HG02840 (cell line): Measurements from ENCODE around the gene ADCY10.

Source experiments
- ATAC-seq: cut with Tn5 transposase; IDR thresholded peaks from one replicate; pipeline ENCODE4 v1.9.1; 2021; ENCODE audit warnings: mild to moderate bottlenecking, moderate library complexity, moderate number of reproducible peaks; ENCODE audit not compliant: unreplicated experiment, low FRiP score

ADCY10 gene

GRCh38 chr1:167927046-167927754 lies 13.3 kb upstream of the ADCY10 start:
- no peak for ATAC-seq

DNA sequence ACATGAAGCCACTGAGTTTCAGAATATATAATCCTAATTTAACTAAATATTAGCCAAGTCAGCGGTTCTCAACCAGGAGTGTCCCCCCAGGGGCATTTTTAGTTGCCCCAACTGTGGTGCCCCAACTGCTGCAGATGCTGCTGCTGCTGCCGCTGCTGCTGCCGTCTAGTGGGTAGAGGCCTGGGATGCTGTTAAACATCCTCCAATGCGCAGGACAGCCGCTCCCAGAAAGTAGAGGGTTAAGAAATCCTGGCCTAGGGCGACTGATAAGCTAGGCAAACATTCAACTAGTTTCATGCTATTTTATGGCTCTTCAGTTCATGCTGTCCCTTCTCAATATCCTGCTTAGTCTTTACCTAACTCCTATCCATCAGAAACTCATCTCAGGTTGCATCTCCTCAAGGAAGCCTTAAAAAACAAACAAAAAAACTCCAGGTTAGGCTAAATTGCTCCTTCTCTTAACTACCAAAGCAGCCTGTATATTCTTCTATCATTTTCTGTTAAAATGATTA lies 12.6 kb upstream of the ADCY10 start:
- ATAC-seq = no peak

DNA sequence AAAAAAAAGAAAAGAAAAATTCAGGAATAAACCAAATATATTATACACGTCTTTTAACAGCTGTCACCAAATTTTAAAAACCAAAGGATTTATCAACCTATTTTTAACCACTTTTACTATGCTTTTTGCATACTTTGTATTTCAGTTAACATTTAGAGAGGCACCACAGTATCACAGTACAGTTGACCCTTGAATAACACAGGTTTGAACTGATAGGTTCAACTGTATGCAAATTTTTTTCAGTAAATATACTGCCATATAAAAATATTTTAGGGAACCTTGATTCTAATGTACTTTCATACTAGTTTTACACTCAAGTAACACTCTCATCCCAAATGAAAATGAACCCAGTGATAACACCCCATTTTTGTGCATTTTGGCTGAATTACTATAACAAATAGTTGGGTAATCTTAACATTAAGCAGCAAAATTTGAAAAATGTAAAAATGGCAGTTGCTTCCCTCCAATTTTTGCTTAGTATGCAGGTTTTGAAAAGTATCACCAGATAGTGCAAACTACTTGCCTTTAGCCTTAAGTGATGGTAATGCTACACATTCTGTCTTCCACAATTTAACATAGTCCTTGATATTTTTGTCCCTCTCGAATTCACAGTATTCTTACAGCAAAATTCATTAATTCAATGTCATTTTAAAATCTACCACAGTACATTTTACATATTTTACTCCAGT lies 10.8 kb upstream of the ADCY10 start:
- no peak for ATAC-seq

DNA sequence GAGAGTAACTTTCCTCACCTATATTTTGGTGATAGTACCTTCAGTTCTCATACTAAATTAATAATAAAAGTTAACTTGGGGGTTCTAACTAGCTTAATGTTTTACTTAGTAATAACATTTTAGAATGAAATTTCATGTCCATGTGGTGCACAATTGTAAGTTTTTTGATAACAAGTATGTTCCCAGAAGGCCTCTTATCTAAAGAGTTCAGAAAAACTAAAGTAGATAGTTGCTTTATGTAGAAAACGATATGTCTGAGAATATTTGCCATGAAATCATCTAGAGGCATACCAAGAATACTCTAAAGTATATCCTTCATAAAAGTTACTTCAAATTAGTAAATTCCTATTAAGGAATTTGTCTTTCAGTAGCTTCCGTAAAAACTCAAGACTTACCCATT lies 10.2 kb upstream of the ADCY10 start:
- no peak for ATAC-seq

DNA sequence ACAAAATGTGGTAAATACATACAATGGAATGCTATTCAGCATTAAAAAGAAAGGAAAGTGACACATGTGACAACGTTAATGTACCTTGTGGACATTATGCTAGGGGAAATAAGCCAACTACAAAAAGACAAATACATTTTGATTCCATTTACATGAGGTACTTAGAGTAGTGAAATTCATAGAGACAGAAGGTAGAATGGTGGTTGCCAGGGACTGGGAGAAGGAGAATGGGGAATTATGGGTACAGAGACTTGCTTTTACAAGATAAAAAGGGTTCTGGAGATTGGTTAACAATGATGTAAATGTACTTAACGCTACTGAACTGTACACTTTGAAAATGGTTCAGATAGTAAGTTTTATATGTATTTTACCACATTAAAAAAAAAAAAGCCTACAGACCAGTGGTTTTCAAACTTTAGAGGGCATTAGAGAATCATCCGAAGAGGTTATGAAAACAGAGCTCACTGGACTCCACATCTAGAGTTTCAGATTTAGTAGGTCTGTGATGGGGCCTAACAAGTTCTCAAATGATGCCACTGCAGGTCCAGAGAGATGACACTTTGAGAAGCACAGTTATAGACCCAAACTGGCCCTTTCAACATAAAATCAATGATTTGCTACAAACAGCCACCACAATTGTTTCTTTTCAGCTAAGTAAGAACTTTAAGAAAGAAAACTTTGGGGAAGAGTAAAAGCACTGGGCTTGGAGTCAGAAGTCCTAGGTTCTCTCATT lies 9.6 kb upstream of the ADCY10 start:
- ATAC-seq = no peak

DNA sequence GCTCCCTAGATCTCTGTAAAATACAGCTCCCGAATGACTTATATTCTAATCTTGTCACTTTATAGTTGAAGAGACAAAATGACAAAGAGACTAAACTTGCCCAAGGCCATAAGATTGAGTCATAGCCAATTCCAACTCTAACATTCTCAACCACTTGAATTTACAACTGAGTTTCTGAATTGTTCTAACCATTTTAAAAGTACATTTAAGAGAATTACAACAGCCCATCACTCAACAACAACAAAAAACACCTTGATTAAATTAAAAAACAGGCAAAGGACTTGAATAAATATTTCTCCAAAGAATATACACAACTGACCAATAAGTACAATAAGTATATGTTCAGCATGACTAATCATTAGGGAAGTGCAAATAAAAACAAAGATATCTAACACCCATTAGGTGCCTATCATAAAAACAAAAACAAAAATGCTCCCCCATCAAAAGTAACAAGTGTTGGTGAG lies 8.7 kb upstream of the ADCY10 start:
- ATAC-seq = no peak

DNA sequence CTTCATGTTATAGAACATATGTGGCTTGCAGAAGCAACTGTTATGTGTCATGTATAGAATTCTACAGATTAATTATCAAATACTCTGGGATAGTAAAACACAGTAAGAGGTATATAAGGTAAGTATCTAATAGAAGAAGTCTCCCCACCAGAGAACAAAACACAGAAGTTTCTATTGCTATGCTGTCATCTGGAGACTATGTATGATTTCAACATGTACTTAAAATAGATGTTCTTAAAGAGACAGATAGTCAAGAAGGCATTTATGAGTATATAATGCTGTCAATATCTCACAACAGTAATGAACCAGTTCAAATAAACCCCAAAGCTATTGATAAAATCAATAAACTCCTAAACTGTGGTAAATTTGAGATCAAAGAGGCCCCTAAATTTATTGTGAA lies 8.1 kb upstream of the ADCY10 start:
- ATAC-seq = no peak

DNA sequence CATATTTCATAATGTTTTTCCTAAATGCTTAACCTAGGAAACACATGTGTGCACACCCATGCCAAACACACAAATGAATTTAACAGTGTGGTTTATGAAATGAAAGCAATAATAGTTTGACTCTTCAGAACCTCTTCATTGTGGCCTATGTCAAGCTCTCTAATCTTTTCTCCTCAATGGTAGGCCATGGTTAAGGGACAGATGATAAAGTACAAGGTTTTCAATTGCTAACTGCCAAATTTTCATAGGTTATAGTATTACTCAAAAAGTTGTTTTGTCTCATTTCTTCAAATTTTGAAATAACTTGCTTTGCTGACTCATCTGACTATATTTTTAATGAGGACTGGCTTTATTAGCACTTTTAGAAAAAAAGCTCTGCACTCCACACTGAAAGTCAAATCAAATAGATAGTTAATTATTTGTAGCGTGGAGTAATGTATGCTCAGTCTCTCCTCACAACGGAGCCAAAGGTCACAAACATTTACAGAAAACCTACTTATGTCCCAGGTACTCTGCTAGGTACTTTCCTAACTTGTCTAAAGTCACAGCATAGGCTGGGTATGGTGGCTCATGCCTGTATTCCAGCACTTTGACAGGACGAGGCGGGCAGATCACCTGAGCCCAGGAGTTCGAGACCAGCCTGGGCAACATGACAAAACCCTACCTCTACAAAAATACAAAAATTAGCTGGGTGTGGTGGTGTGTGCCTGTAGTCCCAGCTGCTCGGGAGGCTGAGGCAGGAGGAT lies 3.0 kb upstream of the ADCY10 start:
- no peak for ATAC-seq

GRCh38 chr1:167915569-167915968 lies 1.6 kb upstream of the ADCY10 start:
- no peak for ATAC-seq

DNA sequence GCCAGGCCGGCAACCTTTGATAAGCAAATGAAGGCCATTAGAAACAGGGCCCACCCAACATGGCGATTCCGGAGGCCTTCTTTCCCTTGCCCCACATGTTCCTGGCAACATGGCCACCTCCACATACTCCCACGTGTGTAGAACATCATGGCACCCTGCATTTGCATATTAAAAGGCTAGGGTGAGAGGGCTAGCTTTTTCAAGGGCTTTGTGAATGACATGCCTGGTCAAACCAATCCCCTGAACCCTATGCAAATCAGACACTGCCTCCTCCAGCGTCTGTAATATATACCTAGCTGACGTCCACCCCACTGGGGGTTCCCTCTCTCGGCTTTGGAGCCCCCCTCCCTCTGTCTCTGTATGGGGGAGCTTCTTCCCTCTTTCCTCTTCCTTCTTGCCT lies 1.6 kb downstream of the ADCY10 start:
- ATAC-seq = no peak

DNA sequence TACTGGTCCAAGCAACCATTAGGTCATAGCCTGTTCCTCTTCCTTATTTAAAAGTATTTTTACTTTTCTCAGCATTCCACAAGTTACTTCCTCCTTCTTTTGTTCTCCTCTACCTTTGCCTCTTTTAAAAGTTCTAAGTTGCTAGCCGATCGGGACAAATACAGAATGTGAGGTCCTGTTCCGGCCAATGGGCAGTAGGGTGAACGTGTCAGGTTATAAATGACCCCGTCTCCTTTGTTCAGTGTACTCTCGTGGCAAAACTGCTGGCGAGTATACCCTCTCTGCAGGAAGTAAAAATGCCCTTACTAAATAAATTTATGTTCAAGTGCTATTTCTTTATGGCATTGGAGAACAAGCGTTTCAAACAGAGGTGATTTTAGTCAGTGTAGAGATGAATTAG lies 2.5 kb downstream of the ADCY10 start:
- ATAC-seq = no peak

- ATAC-seq = no peak
Measured at GRCh38 chr1:167910530-167910929, 3.4 kb downstream of the ADCY10 start.

- no peak for ATAC-seq
Measured at GRCh38 chr1:167909691-167910180, 4.2 kb downstream of the ADCY10 start.

GRCh38 chr1:167905671-167906070 lies 8.3 kb downstream of the ADCY10 start:
- ATAC-seq = no peak

GRCh38 chr1:167905182-167905581 lies 8.8 kb downstream of the ADCY10 start:
- ATAC-seq = no peak

DNA sequence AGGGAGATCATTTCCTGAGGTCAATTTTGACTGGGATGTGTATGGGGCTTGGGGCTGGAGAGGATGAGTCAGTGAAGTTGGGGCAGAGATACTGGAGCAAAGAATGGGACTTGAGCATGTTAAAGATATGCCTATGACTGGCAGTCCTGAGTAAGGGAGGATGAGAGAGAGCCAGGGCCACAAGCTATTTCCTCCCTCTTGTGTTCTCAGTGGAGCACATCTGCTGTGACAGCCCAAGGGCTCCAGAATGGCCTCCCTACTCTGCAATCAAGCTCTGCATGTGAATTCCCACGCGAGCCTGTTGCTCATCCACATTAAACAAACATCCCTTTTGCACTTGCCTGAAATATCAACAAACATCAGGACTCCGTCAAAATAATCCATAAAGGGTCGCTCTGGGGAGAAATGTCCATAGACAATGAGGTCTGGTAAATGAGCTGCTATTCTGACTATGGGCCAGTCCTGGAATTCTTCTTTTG lies 9.2 kb downstream of the ADCY10 start:
- no peak for ATAC-seq

GRCh38 chr1:167900907-167901306 lies 13.0 kb downstream of the ADCY10 start:
- ATAC-seq = no peak

GRCh38 chr1:167899253-167899681 lies 14.7 kb downstream of the ADCY10 start:
- ATAC-seq = peak; percentile 59

DNA sequence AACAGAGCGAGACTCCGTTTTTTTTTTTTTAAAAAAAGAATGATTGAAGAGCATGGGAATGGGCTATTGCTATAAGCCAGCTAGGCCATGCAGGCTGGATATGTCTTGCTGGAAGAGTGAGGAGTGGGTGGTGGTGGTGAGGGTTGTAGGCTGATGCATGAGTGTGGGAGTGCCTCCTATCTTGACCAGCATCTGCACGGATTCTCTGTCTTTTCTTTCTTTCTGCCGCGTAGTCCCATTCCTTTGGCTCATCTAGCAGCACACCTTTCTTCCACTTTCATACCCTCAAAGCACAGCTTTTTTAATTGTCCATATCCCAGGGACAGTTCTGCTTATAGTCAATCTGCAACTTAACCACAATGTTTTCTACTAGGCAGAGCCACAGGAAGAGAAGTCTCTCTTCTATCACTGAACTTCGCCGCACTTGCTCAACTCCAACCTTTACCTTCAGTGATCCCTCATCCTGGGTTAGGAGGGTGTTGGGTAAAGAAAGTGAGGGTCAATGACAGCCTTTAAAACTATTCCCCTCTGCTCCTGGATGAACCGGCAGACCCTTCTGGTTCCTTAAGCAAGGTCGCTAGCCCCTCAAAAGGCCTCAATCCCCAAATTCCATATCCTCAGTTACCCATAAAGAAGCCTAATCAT lies 15.2 kb downstream of the ADCY10 start:
- no peak for ATAC-seq

- no peak for ATAC-seq
Measured at GRCh38 chr1:167893798-167894197, 20.1 kb downstream of the ADCY10 start.
